Ovary (tissue), 3 donors: ENCODE measurements around the gene COX7B2.

Source experiments
- EP300 ChIP-seq: sonication (generic); formaldehyde crosslinking; IDR thresholded peaks from one replicate; pipeline ENCODE4 v1.6.1; 2017; ENCODE audit warnings: antibody characterized with exemption
- POLR2A ChIP-seq: fragments of 450-650 bp; IDR thresholded peaks from one replicate; pipeline ENCODE4 v1.6.1; 2017; ENCODE audit warnings: antibody characterized with exemption, mild to moderate bottlenecking, moderate library complexity
- TF ChIP-seq, protein P1 (sequence below), 3 donors: fragments of 450-650 bp in 2 of 3; fragments of 200-600 bp in 1 of 3; IDR thresholded peaks; one replicate each; pipeline versions ENCODE4 v1.5.1 to v1.8.0; 2016 to 2022; ENCODE audit warnings: antibody characterized with exemption in 3 of 3, mild to moderate bottlenecking in 1 of 3
- donor health status: DM: no; HTN: no; CAD: no.

DNA sequence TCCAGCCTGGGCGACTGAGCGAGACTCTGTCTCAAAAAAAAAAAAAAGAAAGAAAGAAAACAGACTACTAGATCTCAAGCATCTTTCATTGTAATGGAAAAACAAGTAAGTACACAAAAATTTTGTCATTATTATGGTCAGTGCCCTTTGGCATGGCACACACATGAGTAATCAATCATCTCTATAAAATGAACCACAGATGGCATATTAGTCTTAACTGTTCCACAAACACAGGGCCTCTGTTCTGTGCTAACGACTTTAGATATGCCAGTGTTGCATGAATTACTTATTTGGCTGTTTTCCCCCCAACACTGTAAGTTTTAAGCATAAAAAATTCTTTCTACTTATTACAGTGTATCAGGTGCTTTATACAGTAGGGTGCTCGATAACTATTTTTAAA lies 90.4 kb downstream of the COX7B2 start:
- TF ChIP-seq, protein P1, sequence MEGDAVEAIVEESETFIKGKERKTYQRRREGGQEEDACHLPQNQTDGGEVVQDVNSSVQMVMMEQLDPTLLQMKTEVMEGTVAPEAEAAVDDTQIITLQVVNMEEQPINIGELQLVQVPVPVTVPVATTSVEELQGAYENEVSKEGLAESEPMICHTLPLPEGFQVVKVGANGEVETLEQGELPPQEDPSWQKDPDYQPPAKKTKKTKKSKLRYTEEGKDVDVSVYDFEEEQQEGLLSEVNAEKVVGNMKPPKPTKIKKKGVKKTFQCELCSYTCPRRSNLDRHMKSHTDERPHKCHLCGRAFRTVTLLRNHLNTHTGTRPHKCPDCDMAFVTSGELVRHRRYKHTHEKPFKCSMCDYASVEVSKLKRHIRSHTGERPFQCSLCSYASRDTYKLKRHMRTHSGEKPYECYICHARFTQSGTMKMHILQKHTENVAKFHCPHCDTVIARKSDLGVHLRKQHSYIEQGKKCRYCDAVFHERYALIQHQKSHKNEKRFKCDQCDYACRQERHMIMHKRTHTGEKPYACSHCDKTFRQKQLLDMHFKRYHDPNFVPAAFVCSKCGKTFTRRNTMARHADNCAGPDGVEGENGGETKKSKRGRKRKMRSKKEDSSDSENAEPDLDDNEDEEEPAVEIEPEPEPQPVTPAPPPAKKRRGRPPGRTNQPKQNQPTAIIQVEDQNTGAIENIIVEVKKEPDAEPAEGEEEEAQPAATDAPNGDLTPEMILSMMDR (IDR thresholded peaks at IDR 0.05): no peak
- TF ChIP-seq POLR2A: no peak
- no peak for TF ChIP-seq EP300
